K562 (cell line): ENCODE results near the gene TERT. TPM values are rescaled to one million over a fixed set of nuclear protein-coding genes. Genes with fewer than 3 reads are reported as not detected.

ENCODE experiments used
- ARID3A ChIP-seq: IDR thresholded peaks from 2 replicates; pipeline ENCODE4 v1.6.1; 2012; ENCODE audit warnings: low read depth, low read length, improper control_type of control experiment, borderline replicate concordance
- CBX5 ChIP-seq: IDR thresholded peaks from 2 replicates; pipeline ENCODE4 v1.6.1; 2014; ENCODE audit warnings: low read depth, borderline replicate concordance
- CCAR2 ChIP-seq: fragments of 200-400 bp; formaldehyde crosslinking; IDR thresholded peaks from 2 replicates; pipeline ENCODE4 v1.6.1; 2017; ENCODE audit warnings: mild to moderate bottlenecking, low read depth, low read length
- DIDO1 ChIP-seq: fragments of 450-650 bp; IDR thresholded peaks from 2 replicates; pipeline ENCODE4 v1.6.1; 2016; ENCODE audit warnings: low read depth, missing biosample characterization, missing genetic modification characterization
- FOXP1 ChIP-seq: sonication (generic); formaldehyde crosslinking; IDR thresholded peaks from 2 replicates; pipeline ENCODE4 v1.8.0; 2022; ENCODE audit warnings: mild to moderate bottlenecking, missing genetic modification reagents
- GATAD2B ChIP-seq: fragments of 450-650 bp; IDR thresholded peaks from 2 replicates; pipeline ENCODE4 v1.6.1; 2017; ENCODE audit warnings: mild to moderate bottlenecking, borderline replicate concordance
- HLTF ChIP-seq: fragments of 450-650 bp; IDR thresholded peaks from 2 replicates; pipeline ENCODE4 v1.6.1; 2016
- KAT8 ChIP-seq: fragments of 450-650 bp; IDR thresholded peaks from 2 replicates; pipeline ENCODE4 v1.6.1; 2016; ENCODE audit warnings: low read depth, mild to moderate bottlenecking
- MEIS2 ChIP-seq: fragments of 450-650 bp; IDR thresholded peaks from 2 replicates; pipeline ENCODE4 v1.6.1; 2014; ENCODE audit warnings: mild to moderate bottlenecking; ENCODE audit not compliant: partially characterized antibody
- MYBL2 ChIP-seq, 2 experiments: fragments of 450-650 bp in 1 of 2; sonication (generic) in 1 of 2; formaldehyde crosslinking in 1 of 2; IDR thresholded peaks; 2 replicates each; pipeline versions ENCODE4 v1.6.1 to v1.8.1; 2017 to 2022; ENCODE audit warnings: borderline replicate concordance in 1 of 2, inconsistent platforms in 1 of 2, low read depth in 1 of 2, mild to moderate bottlenecking in 1 of 2, missing genetic modification reagents in 1 of 2, moderate library complexity in 1 of 2
- POLR2B ChIP-seq: fragments of 450-650 bp; IDR thresholded peaks from 2 replicates; pipeline ENCODE4 v1.6.1; 2018; ENCODE audit warnings: low read depth; ENCODE audit not compliant: partially characterized antibody
- RAD21 ChIP-seq, 2 experiments: fragments of 250-450 bp in 1 of 2; fragments of 450-650 bp in 1 of 2; sonication (Bioruptor Pico) in 1 of 2; formaldehyde crosslinking in 1 of 2; IDR thresholded peaks in 1 of 2; conservative IDR thresholded peaks in 1 of 2; 2 replicates each; pipeline versions ENCODE4 v1.4.0 to v1.8.0; 2020 to 2022; ENCODE audit warnings: mild to moderate bottlenecking in 2 of 2, moderate library complexity in 1 of 2
- REST ChIP-seq, 2 experiments: fragments of 450-650 bp; formaldehyde crosslinking in 1 of 2; IDR thresholded peaks; 2 replicates each; pipeline versions ENCODE4 v1.4.0 to v1.6.1; 2014 to 2020; ENCODE audit warnings: mild to moderate bottlenecking in 2 of 2, borderline replicate concordance in 1 of 2, low read depth in 1 of 2
- RNF2 ChIP-seq: sonication (generic); IDR thresholded peaks from 2 replicates; pipeline ENCODE4 v1.6.1; 2016
- SIN3B ChIP-seq: fragments of 450-650 bp; IDR thresholded peaks from 2 replicates; pipeline ENCODE4 v1.6.1; 2017; ENCODE audit warnings: low read depth, mild to moderate bottlenecking, moderate library complexity
- STAG1 ChIP-seq: sonication (generic); formaldehyde crosslinking; IDR thresholded peaks from 2 replicates; pipeline ENCODE4 v1.5.0; 2020; ENCODE audit warnings: missing genetic modification reagents, borderline replicate concordance
- ZNF263 ChIP-seq: sonication (generic); formaldehyde crosslinking; IDR thresholded peaks from 2 replicates; pipeline ENCODE4 v1.8.0; 2022; ENCODE audit warnings: mild to moderate bottlenecking, missing genetic modification reagents, borderline replicate concordance
- ZNF77 ChIP-seq: fragments of 250-450 bp; sonication (Bioruptor Pico); IDR thresholded peaks from 2 replicates; pipeline ENCODE4 v1.5.0; 2020
- polyA plus RNA-seq, 8 experiments: library from polyadenylated mRNA; depleted of rRNA in 4 of 8; stranded (reverse) in 5 of 8; unstranded in 3 of 8; fragments of >200 nt; fragmentation: Nextera tagmentation in 2 of 8; fragmentation: Illumina TruSeq in 1 of 8; extraction: Ambion mirVana in 2 of 8; extraction: Trizol in 1 of 8; gene quantifications; 2 replicates each; pipeline versions ENCODE4 v1.2.1 to v1.2.3, GENCODE V29; 2011 to 2014; ENCODE audit warnings: inconsistent platforms in 1 of 8, missing spikeins in 1 of 8
- total RNA-seq, 7 experiments: library from RNA; depleted of rRNA in 6 of 7; stranded (reverse); fragments of >200 nt in 6 of 7; fragmentation: Illumina TruSeq in 2 of 7; extraction: Trizol in 2 of 7; gene quantifications; 2 replicates each; pipeline versions ENCODE4 v1.2.1 to v1.2.3, GENCODE V29; 2011 to 2021; ENCODE audit warnings: low replicate concordance in 1 of 7

Gene TERT
- total and polyA plus RNA-seq, 9 of the 15 experiments (the other 6 are each of a cell fraction or from before 2014, with no cell fraction given): 0.08 to 4.5 (median 0.98) TPM; not detected in 1

GRCh38 chr5:1235379-1235778 lies 59.5 kb downstream of the TERT start (continued):
- TF ChIP-seq ARID3A (no peak), SIN3B (no peak), CBX5 (no peak), ZNF263 (CRISPR knock-in tag) (no peak), RAD21 (CRISPR knock-in tag; conservative IDR thresholded peaks at IDR 0.05 in 1 of 2, IDR thresholded peaks at IDR 0.05 in 1 of 2) (peak; percentile 54 to 75), HLTF (no peak), REST (IDR thresholded peaks at IDR 0.05; ENCODE audit: borderline replicate concordance) (peak; percentile 60), REST (CRISPR knock-in tag; IDR thresholded peaks at IDR 0.05; ENCODE audit: low read depth) (no peak), GATAD2B (no peak), KAT8 (no peak), STAG1 (CRISPR knock-in tag) (peak; percentile 36; the same call in 1 of the 2 replicates), RNF2 (no peak), MYBL2 (IDR thresholded peaks at IDR 0.05; ENCODE audit: low read depth) (no peak), MYBL2 (CRISPR knock-in tag; IDR thresholded peaks at IDR 0.05; ENCODE audit: borderline replicate concordance) (no peak), FOXP1 (no peak), POLR2B (no peak), MEIS2 (no peak), CCAR2 (no peak), DIDO1 (tag) (no peak), ZNF77 (CRISPR knock-in tag) (no peak)
